H1 (cell line): Measurements from ENCODE around the gene CCL22. TPM values are rescaled to one million over a fixed set of nuclear protein-coding genes. Genes with fewer than 3 reads are reported as not detected.

Experiments used
- EP300 ChIP-seq, 2 experiments: IDR thresholded peaks; 1 replicate in 1 of 2; 2 replicates in 1 of 2; pipeline ENCODE4 v1.6.1; 2011 to 2012; ENCODE audit warnings: low read depth in 2 of 2, low read length in 2 of 2, mild to moderate bottlenecking in 2 of 2, borderline replicate concordance in 1 of 2, inconsistent platforms in 1 of 2, moderate library complexity in 1 of 2
- FOSL1 ChIP-seq: IDR thresholded peaks from 2 replicates; pipeline ENCODE4 v1.6.1; 2011; ENCODE audit warnings: mild to moderate bottlenecking, low read depth, low read length, moderate library complexity; ENCODE audit not compliant: insufficient read depth
- ZNF274 ChIP-seq: IDR thresholded peaks from 2 replicates; pipeline ENCODE4 v1.7.0; 2012; ENCODE audit warnings: low read length, borderline replicate concordance; ENCODE audit errors: extremely low read depth
- polyA plus RNA-seq, 7 experiments: library from polyadenylated mRNA; depleted of rRNA in 3 of 7; stranded (reverse) in 5 of 7; unstranded in 2 of 7; fragments of >200 nt in 5 of 7; fragments of 200-250 nt in 2 of 7; gene quantifications; 1 replicate in 5 of 7; 2 replicates in 1 of 7; 4 replicates in 1 of 7; pipeline versions ENCODE4 v1.2.1 to v1.2.3, GENCODE V29; 2011 to 2013; ENCODE audit warnings: missing spikeins in 2 of 7, mixed read lengths in 2 of 7
- total RNA-seq: library from RNA; stranded (reverse); fragmentation: NEBNext Ultra II Directional; extraction: Animal tissue kit (Norgen Biotek cat#: 25700); gene quantifications from 2 replicates; pipeline ENCODE4 v1.2.1, GENCODE V29; 2021
- TF ChIP-seq, protein P1 (sequence below): fragments of 300-600 bp; sonication (generic); IDR thresholded peaks from 2 replicates; pipeline ENCODE4 v1.7.1; 2012; ENCODE audit warnings: low read length, moderate library complexity, mild to moderate bottlenecking, inconsistent platforms; ENCODE audit not compliant: insufficient replicate concordance
- TF ChIP-seq, protein P2 (sequence below): IDR thresholded peaks from 2 replicates; pipeline ENCODE4 v1.6.1; 2011; ENCODE audit warnings: low read length, improper control_type of control experiment

CCL22 gene
- total and polyA plus RNA-seq, 2 of the 8 experiments (the other 6 are each of a cell fraction or from before 2014, with no cell fraction given): not detected

DNA sequence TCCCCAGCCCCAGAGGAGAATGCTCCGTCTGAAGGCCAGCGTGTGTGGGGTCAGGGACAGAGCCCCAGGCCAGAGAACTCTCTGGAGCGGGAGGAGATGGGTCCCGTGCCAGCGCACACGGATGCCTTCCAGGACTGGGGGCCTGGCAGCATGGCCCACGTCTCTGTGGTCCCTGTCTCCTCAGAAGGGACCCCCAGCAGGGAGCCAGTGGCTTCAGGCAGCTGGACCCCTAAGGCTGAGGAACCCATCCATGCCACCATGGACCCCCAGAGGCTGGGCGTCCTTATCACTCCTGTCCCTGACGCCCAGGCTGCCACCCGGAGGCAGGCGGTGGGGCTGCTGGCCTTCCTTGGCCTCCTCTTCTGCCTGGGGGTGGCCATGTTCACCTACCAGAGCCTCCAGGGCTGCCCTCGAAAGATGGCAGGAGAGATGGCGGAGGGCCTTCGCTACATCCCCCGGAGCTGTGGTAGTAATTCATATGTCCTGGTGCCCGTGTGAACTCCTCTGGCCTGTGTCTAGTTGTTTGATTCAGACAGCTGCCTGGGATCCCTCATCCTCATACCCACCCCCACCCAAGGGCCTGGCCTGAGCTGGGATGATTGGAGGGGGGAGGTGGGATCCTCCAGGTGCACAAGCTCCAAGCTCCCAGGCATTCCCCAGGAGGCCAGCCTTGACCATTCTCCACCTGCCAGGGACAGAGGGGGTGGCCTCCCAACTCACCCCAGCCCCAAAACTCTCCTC, 24.1 kb downstream of the CCL22 start (continued):
- TF ChIP-seq, protein P1, sequence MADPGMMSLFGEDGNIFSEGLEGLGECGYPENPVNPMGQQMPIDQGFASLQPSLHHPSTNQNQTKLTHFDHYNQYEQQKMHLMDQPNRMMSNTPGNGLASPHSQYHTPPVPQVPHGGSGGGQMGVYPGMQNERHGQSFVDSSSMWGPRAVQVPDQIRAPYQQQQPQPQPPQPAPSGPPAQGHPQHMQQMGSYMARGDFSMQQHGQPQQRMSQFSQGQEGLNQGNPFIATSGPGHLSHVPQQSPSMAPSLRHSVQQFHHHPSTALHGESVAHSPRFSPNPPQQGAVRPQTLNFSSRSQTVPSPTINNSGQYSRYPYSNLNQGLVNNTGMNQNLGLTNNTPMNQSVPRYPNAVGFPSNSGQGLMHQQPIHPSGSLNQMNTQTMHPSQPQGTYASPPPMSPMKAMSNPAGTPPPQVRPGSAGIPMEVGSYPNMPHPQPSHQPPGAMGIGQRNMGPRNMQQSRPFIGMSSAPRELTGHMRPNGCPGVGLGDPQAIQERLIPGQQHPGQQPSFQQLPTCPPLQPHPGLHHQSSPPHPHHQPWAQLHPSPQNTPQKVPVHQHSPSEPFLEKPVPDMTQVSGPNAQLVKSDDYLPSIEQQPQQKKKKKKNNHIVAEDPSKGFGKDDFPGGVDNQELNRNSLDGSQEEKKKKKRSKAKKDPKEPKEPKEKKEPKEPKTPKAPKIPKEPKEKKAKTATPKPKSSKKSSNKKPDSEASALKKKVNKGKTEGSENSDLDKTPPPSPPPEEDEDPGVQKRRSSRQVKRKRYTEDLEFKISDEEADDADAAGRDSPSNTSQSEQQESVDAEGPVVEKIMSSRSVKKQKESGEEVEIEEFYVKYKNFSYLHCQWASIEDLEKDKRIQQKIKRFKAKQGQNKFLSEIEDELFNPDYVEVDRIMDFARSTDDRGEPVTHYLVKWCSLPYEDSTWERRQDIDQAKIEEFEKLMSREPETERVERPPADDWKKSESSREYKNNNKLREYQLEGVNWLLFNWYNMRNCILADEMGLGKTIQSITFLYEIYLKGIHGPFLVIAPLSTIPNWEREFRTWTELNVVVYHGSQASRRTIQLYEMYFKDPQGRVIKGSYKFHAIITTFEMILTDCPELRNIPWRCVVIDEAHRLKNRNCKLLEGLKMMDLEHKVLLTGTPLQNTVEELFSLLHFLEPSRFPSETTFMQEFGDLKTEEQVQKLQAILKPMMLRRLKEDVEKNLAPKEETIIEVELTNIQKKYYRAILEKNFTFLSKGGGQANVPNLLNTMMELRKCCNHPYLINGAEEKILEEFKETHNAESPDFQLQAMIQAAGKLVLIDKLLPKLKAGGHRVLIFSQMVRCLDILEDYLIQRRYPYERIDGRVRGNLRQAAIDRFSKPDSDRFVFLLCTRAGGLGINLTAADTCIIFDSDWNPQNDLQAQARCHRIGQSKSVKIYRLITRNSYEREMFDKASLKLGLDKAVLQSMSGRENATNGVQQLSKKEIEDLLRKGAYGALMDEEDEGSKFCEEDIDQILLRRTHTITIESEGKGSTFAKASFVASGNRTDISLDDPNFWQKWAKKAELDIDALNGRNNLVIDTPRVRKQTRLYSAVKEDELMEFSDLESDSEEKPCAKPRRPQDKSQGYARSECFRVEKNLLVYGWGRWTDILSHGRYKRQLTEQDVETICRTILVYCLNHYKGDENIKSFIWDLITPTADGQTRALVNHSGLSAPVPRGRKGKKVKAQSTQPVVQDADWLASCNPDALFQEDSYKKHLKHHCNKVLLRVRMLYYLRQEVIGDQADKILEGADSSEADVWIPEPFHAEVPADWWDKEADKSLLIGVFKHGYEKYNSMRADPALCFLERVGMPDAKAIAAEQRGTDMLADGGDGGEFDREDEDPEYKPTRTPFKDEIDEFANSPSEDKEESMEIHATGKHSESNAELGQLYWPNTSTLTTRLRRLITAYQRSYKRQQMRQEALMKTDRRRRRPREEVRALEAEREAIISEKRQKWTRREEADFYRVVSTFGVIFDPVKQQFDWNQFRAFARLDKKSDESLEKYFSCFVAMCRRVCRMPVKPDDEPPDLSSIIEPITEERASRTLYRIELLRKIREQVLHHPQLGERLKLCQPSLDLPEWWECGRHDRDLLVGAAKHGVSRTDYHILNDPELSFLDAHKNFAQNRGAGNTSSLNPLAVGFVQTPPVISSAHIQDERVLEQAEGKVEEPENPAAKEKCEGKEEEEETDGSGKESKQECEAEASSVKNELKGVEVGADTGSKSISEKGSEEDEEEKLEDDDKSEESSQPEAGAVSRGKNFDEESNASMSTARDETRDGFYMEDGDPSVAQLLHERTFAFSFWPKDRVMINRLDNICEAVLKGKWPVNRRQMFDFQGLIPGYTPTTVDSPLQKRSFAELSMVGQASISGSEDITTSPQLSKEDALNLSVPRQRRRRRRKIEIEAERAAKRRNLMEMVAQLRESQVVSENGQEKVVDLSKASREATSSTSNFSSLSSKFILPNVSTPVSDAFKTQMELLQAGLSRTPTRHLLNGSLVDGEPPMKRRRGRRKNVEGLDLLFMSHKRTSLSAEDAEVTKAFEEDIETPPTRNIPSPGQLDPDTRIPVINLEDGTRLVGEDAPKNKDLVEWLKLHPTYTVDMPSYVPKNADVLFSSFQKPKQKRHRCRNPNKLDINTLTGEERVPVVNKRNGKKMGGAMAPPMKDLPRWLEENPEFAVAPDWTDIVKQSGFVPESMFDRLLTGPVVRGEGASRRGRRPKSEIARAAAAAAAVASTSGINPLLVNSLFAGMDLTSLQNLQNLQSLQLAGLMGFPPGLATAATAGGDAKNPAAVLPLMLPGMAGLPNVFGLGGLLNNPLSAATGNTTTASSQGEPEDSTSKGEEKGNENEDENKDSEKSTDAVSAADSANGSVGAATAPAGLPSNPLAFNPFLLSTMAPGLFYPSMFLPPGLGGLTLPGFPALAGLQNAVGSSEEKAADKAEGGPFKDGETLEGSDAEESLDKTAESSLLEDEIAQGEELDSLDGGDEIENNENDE: no peak
- no peak for TF ChIP-seq ZNF274
- TF ChIP-seq EP300 (IDR thresholded peaks at IDR 0.05; ENCODE audit: borderline replicate concordance in 1 of 2, low read depth in 2 of 2, low read length in 2 of 2): no peak
- TF ChIP-seq FOSL1: no peak
- TF ChIP-seq, protein P2, sequence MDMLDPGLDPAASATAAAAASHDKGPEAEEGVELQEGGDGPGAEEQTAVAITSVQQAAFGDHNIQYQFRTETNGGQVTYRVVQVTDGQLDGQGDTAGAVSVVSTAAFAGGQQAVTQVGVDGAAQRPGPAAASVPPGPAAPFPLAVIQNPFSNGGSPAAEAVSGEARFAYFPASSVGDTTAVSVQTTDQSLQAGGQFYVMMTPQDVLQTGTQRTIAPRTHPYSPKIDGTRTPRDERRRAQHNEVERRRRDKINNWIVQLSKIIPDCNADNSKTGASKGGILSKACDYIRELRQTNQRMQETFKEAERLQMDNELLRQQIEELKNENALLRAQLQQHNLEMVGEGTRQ: no peak
